WERI-Rb-1 (cell line): ENCODE data around the gene GALNT15.

ENCODE experiments used
- DNase-seq: peaks from one replicate; pipeline ENCODE4 v3.0.0-alpha.2; 2020
- H3K27ac ChIP-seq: fragments of 250-450 bp; sonication (Bioruptor Pico); 2 replicates; pipeline ENCODE4 v1.5.1; 2020; ENCODE audit warnings: mild to moderate bottlenecking, moderate library complexity
- H3K27me3 ChIP-seq: fragments of 250-450 bp; sonication (Bioruptor Pico); 2 replicates; pipeline ENCODE4 v1.5.1; 2021; ENCODE audit warnings: mild to moderate bottlenecking, low read depth, moderate library complexity; ENCODE audit not compliant: insufficient read depth, severe bottlenecking
- H3K36me3 ChIP-seq: fragments of 250-450 bp; sonication (Bioruptor Pico); 2 replicates; pipeline ENCODE4 v1.5.1; 2020; ENCODE audit warnings: mild to moderate bottlenecking, moderate library complexity
- H3K4me3 ChIP-seq: 2 replicates; pipeline ENCODE4 v1.5.1; 2011; ENCODE audit warnings: low read depth, mild to moderate bottlenecking, control low read depth, low read length
- H3K9me3 ChIP-seq: fragments of 250-450 bp; sonication (Bioruptor Pico); 2 replicates; pipeline ENCODE4 v1.5.1; 2021; ENCODE audit warnings: mild to moderate bottlenecking, moderate library complexity; ENCODE audit not compliant: severe bottlenecking
- TF ChIP-seq, protein P1 (sequence below): IDR thresholded peaks from 2 replicates; pipeline ENCODE4 v1.5.1; 2011; ENCODE audit warnings: low read depth, mild to moderate bottlenecking, control low read depth, inconsistent platforms, low read length

Gene GALNT15

DNA sequence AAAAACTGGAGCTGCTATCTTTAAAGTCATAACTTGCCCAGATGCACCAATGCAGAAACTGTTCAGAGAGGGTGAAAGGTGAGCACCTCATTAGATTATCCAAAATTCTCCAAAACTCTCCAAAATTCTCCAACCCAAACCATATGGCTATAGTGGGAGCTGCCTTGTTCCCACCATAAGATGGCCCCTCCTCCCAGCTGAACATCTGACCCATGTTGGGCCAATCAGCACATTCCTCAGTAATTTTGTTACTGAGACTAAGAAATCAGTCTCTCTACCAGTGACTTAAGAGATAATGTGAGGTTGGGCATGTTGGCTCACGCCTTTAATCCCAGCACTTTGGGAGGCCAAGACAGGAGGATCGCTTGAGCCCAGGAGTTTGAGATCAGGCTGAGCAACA is 57.5 kb downstream of the GALNT15 start:
- Histone ChIP-seq H3K27ac (no peak overlapping the region), H3K36me3 (no peaks in the 10 kb centered on the region), H3K9me3 (peaks cover 13% of the 10 kb centered on the region), H3K27me3 (no peaks in the 10 kb centered on the region), H3K4me3 (no peak overlapping the region)
- no peak for DNase-seq
- TF ChIP-seq, protein P1, sequence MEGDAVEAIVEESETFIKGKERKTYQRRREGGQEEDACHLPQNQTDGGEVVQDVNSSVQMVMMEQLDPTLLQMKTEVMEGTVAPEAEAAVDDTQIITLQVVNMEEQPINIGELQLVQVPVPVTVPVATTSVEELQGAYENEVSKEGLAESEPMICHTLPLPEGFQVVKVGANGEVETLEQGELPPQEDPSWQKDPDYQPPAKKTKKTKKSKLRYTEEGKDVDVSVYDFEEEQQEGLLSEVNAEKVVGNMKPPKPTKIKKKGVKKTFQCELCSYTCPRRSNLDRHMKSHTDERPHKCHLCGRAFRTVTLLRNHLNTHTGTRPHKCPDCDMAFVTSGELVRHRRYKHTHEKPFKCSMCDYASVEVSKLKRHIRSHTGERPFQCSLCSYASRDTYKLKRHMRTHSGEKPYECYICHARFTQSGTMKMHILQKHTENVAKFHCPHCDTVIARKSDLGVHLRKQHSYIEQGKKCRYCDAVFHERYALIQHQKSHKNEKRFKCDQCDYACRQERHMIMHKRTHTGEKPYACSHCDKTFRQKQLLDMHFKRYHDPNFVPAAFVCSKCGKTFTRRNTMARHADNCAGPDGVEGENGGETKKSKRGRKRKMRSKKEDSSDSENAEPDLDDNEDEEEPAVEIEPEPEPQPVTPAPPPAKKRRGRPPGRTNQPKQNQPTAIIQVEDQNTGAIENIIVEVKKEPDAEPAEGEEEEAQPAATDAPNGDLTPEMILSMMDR: no peak

DNA sequence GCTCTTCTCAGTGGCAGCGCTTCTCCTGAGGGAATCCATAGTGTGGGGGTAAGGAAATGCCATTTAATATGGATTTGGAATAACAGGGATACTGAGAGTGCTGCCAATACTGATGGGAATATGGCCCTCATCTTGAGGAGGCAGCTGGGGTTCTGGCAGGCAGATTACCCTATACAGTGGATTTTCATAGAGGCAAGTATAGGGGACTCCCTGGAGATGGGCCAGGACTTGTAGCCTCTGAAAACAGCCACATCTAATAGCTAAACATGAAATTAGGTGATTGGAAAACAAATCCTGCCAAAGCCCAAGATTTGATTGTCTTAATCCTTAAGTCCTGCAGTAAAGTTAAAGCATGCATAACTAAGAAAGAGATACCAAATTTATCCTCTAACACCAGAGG is 59.3 kb downstream of the GALNT15 start:
- H3K36me3 ChIP-seq: no peaks in the 10 kb centered on the region
- DNase-seq: peak; percentile 58
- H3K9me3 ChIP-seq: peaks cover 13% of the 10 kb centered on the region
- TF ChIP-seq, protein P1: no peak
- no peak overlapping the region for H3K4me3 ChIP-seq
- peak overlapping the region; percentile 10 for H3K27ac ChIP-seq
- H3K27me3 ChIP-seq: no peaks in the 10 kb centered on the region

GRCh38 chr3:16234281-16234680 is 59.8 kb downstream of the GALNT15 start:
- H3K27ac ChIP-seq: peak overlapping the region; percentile 36; the same call in 1 of the 2 replicates
- no peaks in the 10 kb centered on the region for H3K36me3 ChIP-seq
- no peak for DNase-seq
- TF ChIP-seq, protein P1: no peak
- H3K27me3 ChIP-seq: no peaks in the 10 kb centered on the region
- peaks cover 13% of the 10 kb centered on the region for H3K9me3 ChIP-seq
- H3K4me3 ChIP-seq: no peak overlapping the region

DNA sequence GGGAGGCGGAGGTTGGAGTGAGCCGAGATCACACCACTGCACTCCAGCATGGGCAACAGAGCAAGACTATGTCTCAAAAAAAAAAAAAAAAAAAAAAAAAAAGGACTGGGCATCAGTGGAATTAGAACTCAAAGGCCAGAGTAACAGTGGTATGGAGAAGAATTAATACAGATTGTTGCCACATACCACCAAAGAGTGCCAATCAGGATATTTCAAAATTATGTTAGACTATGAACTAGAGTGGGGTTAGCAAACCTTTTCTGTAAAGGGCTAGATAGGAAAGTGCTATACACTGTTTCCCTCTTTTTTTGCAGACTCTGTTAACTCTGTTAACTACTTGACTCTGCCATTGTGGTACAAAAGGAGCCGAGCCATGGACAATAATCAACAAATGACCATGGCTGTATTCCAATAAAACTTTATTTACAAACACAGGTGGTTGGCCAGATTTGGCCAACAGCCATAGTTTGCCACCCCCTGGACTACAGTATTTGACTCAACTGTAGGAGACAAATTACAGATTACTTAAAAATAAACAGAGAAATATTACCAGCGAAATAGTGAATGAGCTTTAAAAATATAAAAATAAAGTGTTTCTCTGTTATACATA is 61.7 kb downstream of the GALNT15 start:
- DNase-seq: no peak
- TF ChIP-seq, protein P1: no peak
- no peaks in the 10 kb centered on the region for H3K36me3 ChIP-seq
- H3K4me3 ChIP-seq: no peak overlapping the region
- peaks cover 11% of the 10 kb centered on the region for H3K9me3 ChIP-seq
- no peaks in the 10 kb centered on the region for H3K27me3 ChIP-seq
- H3K27ac ChIP-seq: no peak overlapping the region

- DNase-seq: no peak
- Histone ChIP-seq H3K4me3 (no peak overlapping the region), H3K27me3 (no peaks in the 10 kb centered on the region), H3K9me3 (peaks cover 11% of the 10 kb centered on the region), H3K27ac (no peak overlapping the region), H3K36me3 (no peaks in the 10 kb centered on the region)
- TF ChIP-seq, protein P1: no peak
Measured at GRCh38 chr3:16236856-16237393, 62.4 kb downstream of the GALNT15 start.
